Inflammatory macrophage treated with lipopolysaccharide for 4 hours (primary cell): ENCODE data around the gene KDM6A.
"Not testable (repeated sequence)": the region's sequence is repeated elsewhere in the genome, so short reads cannot be mapped to it uniquely, and the experiment has no call there.

Experiments used
- DNase-seq: peaks from one replicate; pipeline ENCODE4 v3.0.0-alpha.2; 2020

The KDM6A gene

DNA sequence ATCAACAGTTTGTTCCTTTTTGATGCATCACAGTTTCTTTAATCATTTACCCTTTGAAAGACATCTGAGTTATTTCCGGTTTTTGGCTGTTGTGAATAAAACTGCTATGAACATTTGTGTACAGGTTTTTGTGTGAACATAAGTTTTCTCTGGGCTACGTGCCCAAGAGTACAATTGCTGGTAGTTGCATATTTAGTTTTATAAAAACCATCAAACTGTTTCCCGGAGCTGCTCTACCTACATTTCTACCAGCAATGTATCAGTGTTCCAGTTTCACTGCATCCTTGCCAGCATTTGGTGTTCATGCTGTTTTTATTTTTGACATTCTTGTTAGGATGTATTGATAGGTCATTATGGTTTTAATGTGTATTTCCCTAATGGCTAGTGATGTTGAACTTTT, 17.3 kb downstream of the KDM6A start:
- no peak for DNase-seq

DNA sequence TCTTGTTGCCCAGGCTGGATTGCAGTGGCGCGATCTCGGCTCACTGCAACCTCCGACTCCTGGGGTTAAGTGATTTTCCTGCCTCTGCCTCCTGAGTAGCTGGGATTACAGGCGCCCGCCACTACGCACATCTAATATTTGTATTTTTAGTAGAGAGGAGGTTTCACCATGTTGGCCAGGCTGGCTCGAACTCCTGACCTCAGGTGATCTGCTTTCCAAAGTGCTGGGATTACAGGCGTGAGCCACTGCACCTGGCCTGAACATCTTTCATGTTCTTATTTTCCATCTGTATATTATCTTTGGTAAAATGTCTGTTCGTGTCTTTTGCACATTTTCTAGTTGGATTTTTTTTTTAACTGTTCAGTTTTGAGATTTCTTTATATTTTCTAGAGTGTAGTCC, 17.7 kb downstream of the KDM6A start:
- not testable (repeated sequence) for DNase-seq

GRCh38 chrX:44891642-44892041, 18.7 kb downstream of the KDM6A start:
- no peak for DNase-seq

- DNase-seq: no peak
These were observed 23.8 kb downstream of the KDM6A start for GRCh38 chrX:44896876-44897186.

- no peak for DNase-seq
These were observed 24.6 kb downstream of the KDM6A start for GRCh38 chrX:44897539-44897938.

DNA sequence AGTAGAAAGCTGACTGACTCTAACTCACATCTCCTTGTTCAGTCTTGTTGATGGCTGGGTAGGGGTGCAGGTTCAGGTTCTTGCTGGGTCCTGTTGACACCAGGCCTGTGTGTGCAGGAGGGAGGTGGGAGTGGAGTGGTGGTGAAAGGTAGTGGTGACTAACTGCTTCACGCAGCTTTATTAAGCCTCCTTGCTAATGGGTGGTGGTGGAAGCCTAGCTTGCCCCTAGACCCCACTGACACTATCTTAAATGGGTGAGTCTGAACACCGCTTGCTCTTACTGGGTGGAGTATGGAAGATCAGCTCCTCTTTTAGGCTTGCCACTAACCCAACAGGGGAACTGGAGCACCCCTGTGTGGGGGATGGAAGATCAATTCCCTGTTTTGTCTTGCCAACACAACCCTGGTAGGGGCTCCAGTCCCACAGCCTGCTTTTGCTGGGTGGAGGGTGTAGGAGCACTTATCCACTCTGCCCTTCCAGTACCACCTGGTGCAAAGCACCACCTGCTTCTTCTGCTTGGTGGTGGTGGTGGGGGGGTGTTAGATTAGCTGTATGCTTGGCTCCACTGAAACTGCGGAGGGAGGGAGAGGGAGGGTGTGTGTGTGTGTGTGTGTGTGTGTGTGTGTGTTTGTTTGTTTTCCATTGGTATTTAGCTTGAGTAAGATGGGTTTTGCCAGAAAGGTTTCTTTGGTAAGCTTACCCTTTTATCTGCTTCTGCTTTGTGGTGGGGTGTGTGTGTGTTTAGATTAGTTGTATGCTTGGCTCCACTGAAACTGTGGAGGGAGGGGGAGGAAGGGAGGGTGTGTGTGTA, 25.6 kb downstream of the KDM6A start:
- peak; percentile 23 for DNase-seq

- peak; percentile 45 for DNase-seq
These were observed 27.0 kb downstream of the KDM6A start for GRCh38 chrX:44899946-44900345.

- DNase-seq: peak; percentile 58
These were observed 30.1 kb downstream of the KDM6A start for GRCh38 chrX:44903107-44903506.

DNA sequence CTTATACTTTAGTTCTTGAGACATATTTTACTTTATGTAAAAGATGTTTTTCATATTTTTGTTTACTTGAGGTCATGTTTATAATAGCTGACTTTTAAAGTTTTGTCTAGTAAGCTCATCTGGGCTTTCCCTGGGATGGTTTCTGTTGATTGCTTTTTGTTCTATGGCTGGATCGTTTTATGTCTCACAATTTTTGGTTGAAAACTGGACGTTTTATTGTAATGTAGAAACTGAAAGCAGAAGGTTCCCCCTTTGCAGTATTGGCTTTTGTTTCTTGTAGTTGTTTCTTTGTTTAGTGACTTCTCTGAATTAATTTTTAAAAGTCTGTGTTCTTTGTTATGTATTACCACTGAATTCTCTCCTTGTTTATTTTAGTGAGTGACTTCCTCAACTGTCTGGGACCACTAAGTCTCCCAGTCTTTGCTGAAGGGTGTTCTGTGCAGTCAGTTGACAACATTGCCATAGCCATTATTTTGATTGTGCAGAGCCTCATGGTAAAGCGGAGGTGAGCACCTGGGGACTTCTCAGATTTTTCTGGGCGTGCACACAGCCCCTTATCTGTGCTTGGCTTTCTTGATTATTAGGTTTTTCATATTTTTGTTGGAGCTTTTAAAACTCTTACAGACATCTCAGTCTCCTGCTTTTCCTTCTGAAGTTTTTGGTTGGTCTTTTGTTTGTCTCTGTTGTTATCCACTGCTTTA, 31.0 kb downstream of the KDM6A start:
- peak; percentile 64 for DNase-seq

DNA sequence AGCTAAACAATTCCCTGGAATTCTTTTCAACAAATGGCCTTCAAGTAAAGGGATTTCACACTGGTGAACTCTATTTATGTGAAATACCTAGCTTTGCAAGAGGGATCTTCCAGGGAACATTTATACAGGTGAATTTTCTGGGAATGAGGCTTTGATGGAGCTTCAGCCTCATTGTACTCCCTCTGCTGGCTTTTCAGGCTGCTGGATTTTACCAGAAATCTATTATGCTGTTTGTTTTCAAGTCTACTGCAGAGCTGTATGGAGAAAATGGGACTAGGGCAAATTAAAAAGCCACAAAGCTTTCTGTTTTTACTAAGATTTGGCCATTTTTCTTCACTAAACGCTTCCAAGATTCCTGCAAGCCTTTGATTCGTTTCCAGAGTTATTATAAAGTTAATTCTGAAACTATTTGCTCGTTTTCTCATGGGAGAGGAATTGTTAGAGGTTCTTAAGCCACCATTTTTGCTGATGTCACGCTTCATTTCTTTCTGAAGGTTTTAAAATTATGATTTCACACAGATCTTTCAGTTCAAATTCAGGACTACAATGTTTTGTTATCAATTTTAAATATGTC, 31.6 kb downstream of the KDM6A start:
- DNase-seq: no peak

GRCh38 chrX:44906041-44906440, 33.1 kb downstream of the KDM6A start:
- no peak for DNase-seq

DNA sequence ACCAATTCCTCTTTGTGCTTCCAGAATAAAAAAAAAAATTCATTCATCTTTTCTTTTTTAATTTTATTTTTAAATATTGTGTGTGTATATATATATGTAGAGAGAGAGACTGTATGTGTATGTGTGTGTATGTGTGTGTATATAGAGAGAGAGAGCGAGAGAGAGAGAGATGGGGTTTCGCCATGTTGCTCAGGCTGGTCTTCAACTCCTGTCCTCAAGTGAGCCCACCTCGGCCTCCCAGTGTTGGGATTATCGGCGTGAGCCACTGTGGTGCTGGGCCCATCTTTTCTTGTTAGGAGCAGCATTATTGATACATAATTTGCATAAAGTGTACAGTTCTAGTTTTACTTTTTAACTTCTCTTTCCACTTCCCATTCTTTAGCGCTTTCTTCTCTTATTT, 33.6 kb downstream of the KDM6A start:
- DNase-seq: peak; percentile 47

GRCh38 chrX:44908153-44908552, 35.2 kb downstream of the KDM6A start:
- DNase-seq: no peak

GRCh38 chrX:44908827-44909226, 35.8 kb downstream of the KDM6A start:
- DNase-seq: no peak

- not testable (repeated sequence) for DNase-seq
These were observed 37.5 kb downstream of the KDM6A start for GRCh38 chrX:44910508-44910907.

GRCh38 chrX:44911074-44911600, 38.1 kb downstream of the KDM6A start:
- DNase-seq: not testable (repeated sequence)

- no peak for DNase-seq
These were observed 40.9 kb downstream of the KDM6A start for GRCh38 chrX:44913656-44914531.

DNA sequence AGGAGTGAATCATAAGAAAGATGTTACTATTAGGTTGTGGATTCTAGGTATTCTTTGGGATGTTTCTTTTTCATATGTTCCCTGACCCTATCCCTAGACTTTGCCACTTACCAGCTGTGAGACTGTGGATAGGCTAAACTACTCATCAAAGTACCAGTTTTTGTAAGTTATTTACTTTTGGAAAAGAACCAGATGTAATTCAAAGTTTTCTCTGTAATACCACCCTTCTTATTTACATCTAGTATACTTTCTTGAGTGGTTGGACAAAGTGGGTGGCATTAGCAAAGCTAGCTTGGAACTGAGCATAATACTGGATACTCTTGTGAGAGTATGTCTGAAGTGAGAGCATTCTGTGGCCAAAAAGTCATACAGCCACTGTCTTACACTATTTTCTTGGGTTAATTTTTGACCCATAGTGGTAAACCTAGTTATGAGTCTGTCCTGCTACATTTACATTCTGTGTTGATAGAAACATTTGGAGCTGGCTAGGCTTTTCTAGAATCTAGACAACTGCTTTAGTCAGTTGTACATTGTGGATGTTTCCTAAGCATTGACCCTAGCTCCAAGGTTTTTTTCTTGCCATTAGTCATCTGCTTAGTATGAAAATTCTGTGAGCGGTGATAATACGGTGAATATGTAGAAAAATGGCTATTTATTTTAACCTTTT, 41.7 kb downstream of the KDM6A start:
- no peak for DNase-seq

DNA sequence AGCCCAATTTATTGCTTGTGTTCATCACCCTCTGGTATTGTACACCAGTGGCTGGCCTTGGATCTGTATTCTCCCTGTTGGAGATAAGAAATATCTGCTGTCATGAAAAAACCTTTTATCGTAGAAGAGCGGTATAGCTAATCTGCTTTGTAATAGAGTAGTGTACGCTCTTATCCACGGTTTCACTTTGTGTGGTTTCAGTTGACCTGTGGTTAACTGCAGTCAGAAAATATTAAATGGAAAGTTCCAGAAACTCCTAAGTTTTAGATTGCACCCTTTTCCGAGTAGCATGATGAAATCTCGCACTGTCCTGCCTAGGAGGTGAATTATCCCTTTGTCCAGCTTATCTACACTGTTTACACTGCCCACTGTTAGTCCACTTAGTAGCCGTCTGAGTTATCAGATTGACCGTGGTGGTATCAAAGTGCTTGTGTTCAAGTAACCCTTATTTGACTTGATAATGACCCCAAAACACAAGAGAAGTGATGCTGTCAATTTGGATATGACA, 42.4 kb downstream of the KDM6A start:
- peak; percentile 28 for DNase-seq

DNA sequence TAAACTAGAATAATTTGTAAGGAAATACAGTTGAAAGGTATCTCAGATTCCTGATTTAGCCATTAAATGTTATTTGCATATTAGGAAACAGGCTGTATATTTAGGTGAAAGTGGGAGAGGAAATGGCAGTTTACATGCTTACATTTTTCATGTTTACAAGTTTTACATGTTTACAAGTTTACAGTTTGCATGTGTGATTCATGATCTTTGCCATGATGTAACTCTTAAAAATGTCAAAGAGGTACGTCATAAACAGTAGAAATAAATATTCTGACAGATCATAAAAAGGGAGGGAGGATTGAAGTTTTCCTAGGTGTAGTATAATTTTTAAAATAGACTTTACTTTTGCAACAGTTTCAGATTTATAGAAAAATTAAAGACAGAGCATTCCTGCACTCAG, 45.7 kb downstream of the KDM6A start:
- DNase-seq: no peak

DNA sequence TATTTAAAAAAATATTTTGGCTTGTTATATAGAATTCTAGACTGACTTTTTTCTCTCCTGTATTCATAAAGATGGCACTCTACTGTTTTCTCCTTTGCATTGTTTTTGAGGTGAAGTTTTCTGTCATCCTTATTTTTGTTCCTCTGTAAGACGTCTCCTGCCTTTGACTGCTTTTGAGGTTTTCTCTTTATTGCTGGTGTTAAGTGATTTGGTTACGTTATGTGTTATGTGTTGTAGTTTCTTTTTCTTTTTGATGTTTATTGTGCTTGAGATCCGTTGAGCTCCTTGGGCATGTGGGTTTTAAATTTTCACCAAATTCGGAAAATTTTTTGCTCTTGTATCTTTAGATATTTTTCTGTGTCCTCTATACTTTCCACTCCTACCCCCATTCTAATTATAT, 50.0 kb downstream of the KDM6A start:
- DNase-seq: no peak

DNA sequence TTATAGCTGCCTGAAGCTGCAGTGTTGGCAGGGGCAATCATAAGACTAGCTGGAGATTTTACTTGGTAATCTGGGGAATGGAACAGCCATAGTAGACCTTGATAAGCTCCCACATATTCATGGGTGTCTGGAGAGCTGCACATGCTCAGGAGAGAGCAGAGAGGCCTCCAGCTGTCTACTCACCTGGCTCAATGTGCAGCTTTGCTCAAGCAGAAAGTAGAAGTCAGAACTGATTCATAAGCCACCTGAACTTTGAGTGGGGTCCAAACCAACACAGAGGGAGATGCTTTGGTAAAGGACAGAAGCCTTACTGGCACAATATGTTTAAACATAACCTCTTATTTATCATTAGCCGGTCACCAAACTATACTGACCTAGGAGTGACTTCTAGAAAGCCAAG, 54.4 kb downstream of the KDM6A start:
- DNase-seq: no peak
